Activated CD8-positive, alpha-beta T cell treated with anti-CD3 and anti-CD28 coated beads for 36 hours (primary cell): ENCODE results near the gene FFAR1. TPM values are rescaled to one million over a fixed set of nuclear protein-coding genes. Genes with fewer than 3 reads are reported as not detected.

Source experiments
- ATAC-seq: fragments of 200-7000 bp; cut with Tn5 transposase; one replicate; pipeline ENCODE4 v1.10.0; 2021; ENCODE audit warnings: mild to moderate bottlenecking, moderate library complexity
- CTCF ChIA-PET: fragments of 350-600 bp; sonication (Branson Sonifier 250); formaldehyde crosslinking; loops from one replicate; lab custom pipeline; 2021; ENCODE audit warnings: antibody characterized with exemption; lab: Charles Lee
- POLR2A ChIA-PET: fragments of 350-600 bp; sonication (Branson Sonifier 250); formaldehyde crosslinking; loops from one replicate; lab custom pipeline; 2021; ENCODE audit warnings: antibody characterized with exemption; lab: Charles Lee
- DNase-seq: peaks from one replicate; pipeline ENCODE4 v3.0.0-alpha.2; 2020
- H3K27ac Mint-ChIP-seq: one replicate; pipeline ENCODE4 v1.8.0; 2021; ENCODE audit warnings: mild to moderate bottlenecking, mixed read lengths
- H3K27me3 Mint-ChIP-seq: one replicate; pipeline ENCODE4 v1.8.0; 2021; ENCODE audit warnings: mixed read lengths
- H3K36me3 Mint-ChIP-seq: one replicate; pipeline ENCODE4 v1.8.0; 2021; ENCODE audit warnings: low read depth, mixed read lengths
- H3K4me1 Mint-ChIP-seq: one replicate; pipeline ENCODE4 v1.8.0; 2021; ENCODE audit warnings: low read depth, mixed read lengths
- H3K4me3 Mint-ChIP-seq: one replicate; pipeline ENCODE4 v1.8.0; 2021; ENCODE audit warnings: mild to moderate bottlenecking, moderate library complexity, mixed read lengths
- H3K9me3 Mint-ChIP-seq: one replicate; pipeline ENCODE4 v1.8.0; 2021; ENCODE audit warnings: mixed read lengths
- intact Hi-C: fragments of 100-400 bp; cut with micrococcal nuclease; formaldehyde crosslinking; loops from one replicate; pipeline ENCODE4 v1.10.0; 2022
- total RNA-seq, 2 experiments: library from RNA; stranded (reverse); gene quantifications; one replicate each; pipeline ENCODE4 v1.2.3, GENCODE V29; 2021
- TF ChIP-seq, protein P1 (sequence below): fragments of 200-600 bp; IDR thresholded peaks from one replicate; pipeline ENCODE4 v1.8.0; 2022; ENCODE audit warnings: antibody characterized with exemption, mild to moderate bottlenecking

FFAR1 gene
- total RNA-seq, 2 experiments from 2014 or later = not detected

DNA sequence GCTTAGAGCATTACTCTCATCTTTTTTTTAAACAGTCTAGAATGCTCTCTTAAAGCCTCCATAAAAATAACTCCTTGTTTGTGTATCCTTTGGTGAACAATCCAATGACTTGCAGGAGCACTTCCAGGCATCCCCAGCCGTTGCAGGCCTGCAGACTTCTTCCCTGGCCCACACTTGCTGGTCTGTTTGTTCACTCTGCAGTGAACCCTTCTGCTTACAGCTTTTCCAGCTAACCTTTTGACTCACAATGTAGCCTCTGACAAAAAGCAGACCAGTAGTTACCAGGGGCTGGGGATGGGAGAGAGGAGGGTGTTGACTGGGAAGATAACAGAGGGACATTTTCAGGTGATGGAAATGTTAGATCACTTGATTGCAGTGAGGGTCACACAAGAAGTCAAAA lies 32.3 kb downstream of the FFAR1 start:
- ChIA-PET POLR2A (no interaction called here), CTCF (interaction anchor here (1.2 kb wide), 1 partner anchor 88 kb away, joined by 6 read pairs; no protein-coding TSS in a partner anchor)
- DNase-seq = no peak
- no peak overlapping the region for H3K27ac Mint-ChIP-seq
- H3K9me3 Mint-ChIP-seq = no peaks in the 10 kb centered on the region
- no peak for ATAC-seq
- peaks cover 9% of the 10 kb centered on the region for H3K27me3 Mint-ChIP-seq
- peaks cover 13% of the 10 kb centered on the region for H3K4me1 Mint-ChIP-seq
- no peaks in the 10 kb centered on the region for H3K36me3 Mint-ChIP-seq
- intact Hi-C loops = no loop called here
- TF ChIP-seq, protein P1, sequence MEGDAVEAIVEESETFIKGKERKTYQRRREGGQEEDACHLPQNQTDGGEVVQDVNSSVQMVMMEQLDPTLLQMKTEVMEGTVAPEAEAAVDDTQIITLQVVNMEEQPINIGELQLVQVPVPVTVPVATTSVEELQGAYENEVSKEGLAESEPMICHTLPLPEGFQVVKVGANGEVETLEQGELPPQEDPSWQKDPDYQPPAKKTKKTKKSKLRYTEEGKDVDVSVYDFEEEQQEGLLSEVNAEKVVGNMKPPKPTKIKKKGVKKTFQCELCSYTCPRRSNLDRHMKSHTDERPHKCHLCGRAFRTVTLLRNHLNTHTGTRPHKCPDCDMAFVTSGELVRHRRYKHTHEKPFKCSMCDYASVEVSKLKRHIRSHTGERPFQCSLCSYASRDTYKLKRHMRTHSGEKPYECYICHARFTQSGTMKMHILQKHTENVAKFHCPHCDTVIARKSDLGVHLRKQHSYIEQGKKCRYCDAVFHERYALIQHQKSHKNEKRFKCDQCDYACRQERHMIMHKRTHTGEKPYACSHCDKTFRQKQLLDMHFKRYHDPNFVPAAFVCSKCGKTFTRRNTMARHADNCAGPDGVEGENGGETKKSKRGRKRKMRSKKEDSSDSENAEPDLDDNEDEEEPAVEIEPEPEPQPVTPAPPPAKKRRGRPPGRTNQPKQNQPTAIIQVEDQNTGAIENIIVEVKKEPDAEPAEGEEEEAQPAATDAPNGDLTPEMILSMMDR = no peak
- H3K4me3 Mint-ChIP-seq = no peak overlapping the region

GRCh38 chr19:35380450-35381124 lies 32.9 kb downstream of the FFAR1 start:
- TF ChIP-seq, protein P1 = no peak

DNA sequence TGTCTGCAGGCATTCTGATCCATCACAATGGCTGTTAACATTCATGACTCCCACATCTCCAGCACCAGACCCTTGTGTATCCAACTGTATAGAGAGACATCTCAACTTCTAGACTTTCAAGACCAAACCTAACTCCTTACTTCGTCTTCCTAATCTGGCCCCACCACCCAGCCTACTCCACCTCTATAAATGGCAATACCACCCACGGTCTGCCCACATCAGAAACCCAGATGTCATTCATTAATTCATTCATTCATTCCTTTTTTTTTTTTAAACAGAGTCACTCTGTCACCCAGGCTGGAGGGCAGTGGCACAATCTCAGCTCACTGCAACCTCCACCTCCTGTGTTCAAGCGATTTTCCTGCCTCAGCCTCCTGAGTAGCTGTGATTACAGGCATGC lies 33.6 kb downstream of the FFAR1 start:
- Mint-ChIP-seq H3K4me1 (peaks cover 5% of the 10 kb centered on the region), H3K36me3 (peaks cover under 1% of the 10 kb centered on the region), H3K9me3 (peaks cover under 1% of the 10 kb centered on the region), H3K27me3 (peaks cover 9% of the 10 kb centered on the region), H3K4me3 (no peak overlapping the region), H3K27ac (no peak overlapping the region)
- POLR2A ChIA-PET = no interaction called here
- intact Hi-C loops = no loop called here
- TF ChIP-seq, protein P1 = no peak
- DNase-seq (no peak), ATAC-seq (no peak)
- CTCF ChIA-PET = interaction anchor here (1.0 kb wide), 1 partner anchor 114 kb away, joined by 3 read pairs; no protein-coding TSS in a partner anchor

More at GRCh38 chr19:35380450-35381124, 32.9 kb downstream of the FFAR1 start:
- Mint-ChIP-seq H3K4me3 (no peak overlapping the region), H3K27ac (no peak overlapping the region), H3K27me3 (peaks cover 9% of the 10 kb centered on the region), H3K36me3 (no peaks in the 10 kb centered on the region), H3K4me1 (peaks cover 8% of the 10 kb centered on the region), H3K9me3 (no peaks in the 10 kb centered on the region)
- DNase-seq (no peak), ATAC-seq (no peak)
- POLR2A ChIA-PET = no interaction called here
- CTCF ChIA-PET = no interaction called here
- intact Hi-C loops = no loop called here

DNA sequence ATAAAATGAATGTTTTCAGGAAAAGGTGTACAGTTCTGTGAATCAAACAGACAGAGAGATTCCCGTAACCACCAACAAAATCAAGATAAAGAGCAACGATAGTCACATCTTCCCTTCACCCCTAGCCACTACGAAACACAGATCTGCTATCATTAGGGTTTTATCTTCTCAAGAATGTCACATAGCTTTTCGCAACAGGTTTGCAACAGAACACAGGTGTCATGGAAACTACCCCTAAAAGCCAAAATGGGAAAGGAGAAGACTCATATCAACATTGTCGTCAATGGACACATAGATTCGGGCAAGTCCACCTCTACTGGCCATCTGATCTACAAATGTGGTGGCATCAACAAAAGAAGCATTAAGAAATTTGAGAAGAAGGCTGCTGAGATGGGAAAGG lies 34.2 kb downstream of the FFAR1 start:
- Mint-ChIP-seq H3K9me3 (peaks cover 3% of the 10 kb centered on the region), H3K4me1 (peaks cover 3% of the 10 kb centered on the region), H3K27me3 (peaks cover 9% of the 10 kb centered on the region), H3K27ac (no peak overlapping the region), H3K4me3 (no peak overlapping the region), H3K36me3 (peaks cover 3% of the 10 kb centered on the region)
- ATAC-seq = no peak
- DNase-seq = no peak
- POLR2A ChIA-PET = no interaction called here
- intact Hi-C loops = no loop called here
- CTCF ChIA-PET = interaction anchor here (1.0 kb wide), 1 partner anchor 113 kb away, joined by 3 read pairs; no protein-coding TSS in a partner anchor
- TF ChIP-seq, protein P1 = no peak

DNA sequence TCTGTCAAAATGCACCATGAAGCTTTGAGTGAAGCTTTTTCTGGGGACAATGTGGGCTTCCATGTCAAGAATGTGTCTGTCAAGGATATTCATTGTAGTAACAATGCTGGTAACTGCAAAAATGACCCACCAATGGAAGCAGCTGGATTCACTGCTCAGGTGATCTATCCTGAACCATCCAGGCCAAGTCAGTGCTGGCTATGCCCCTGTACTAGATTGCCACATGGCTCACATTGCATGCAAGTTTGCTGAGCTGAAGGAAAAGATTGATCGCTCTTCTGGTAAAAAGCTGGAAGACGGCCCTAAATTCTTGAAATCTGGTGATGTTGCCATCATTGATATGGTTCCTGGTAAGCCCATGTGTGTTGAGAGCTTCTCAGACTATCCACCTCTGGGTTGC lies 35.8 kb downstream of the FFAR1 start:
- Mint-ChIP-seq H3K36me3 (peaks cover 3% of the 10 kb centered on the region), H3K27ac (no peak overlapping the region), H3K27me3 (peaks cover 5% of the 10 kb centered on the region), H3K4me1 (no peaks in the 10 kb centered on the region), H3K4me3 (no peak overlapping the region), H3K9me3 (peaks cover 3% of the 10 kb centered on the region)
- intact Hi-C loops = no loop called here
- CTCF ChIA-PET = interaction anchor here (1.0 kb wide), 1 partner anchor 26 kb away, joined by 3 read pairs; the partner anchor contains the start of gene FFAR3
- DNase-seq (no peak), ATAC-seq (no peak)
- TF ChIP-seq, protein P1 = no peak
- POLR2A ChIA-PET = no interaction called here
